WTC11 (cell line): ENCODE measurements around the gene CBFA2T3.

ENCODE experiments used
- FOXJ3 ChIP-seq: sonication (generic); formaldehyde crosslinking; IDR thresholded peaks from 2 replicates; pipeline ENCODE4 v1.9.0; 2021; ENCODE audit warnings: missing genetic modification reagents, mild to moderate bottlenecking, borderline replicate concordance
- JUN ChIP-seq: sonication (generic); formaldehyde crosslinking; IDR thresholded peaks from 2 replicates; pipeline ENCODE4 v1.8.0; 2023; ENCODE audit warnings: mild to moderate bottlenecking, missing genetic modification reagents
- NFYB ChIP-seq: sonication (generic); formaldehyde crosslinking; conservative IDR thresholded peaks from 2 replicates; pipeline ENCODE4 v1.8.0; 2022; ENCODE audit warnings: low read depth, missing genetic modification reagents
- SP1 ChIP-seq: sonication (generic); formaldehyde crosslinking; conservative IDR thresholded peaks from 2 replicates; pipeline ENCODE4 v1.8.1; 2022; ENCODE audit warnings: missing genetic modification reagents
- TF ChIP-seq, protein P1 (sequence below): fragments of 200-600 bp; IDR thresholded peaks from 2 replicates; pipeline ENCODE4 v1.8.0; 2022; ENCODE audit warnings: antibody characterized with exemption
- TF ChIP-seq, protein P2 (sequence below): sonication (generic); formaldehyde crosslinking; IDR thresholded peaks from 2 replicates; pipeline ENCODE4 v1.8.0; 2022; ENCODE audit warnings: mild to moderate bottlenecking, missing genetic modification reagents
- TF ChIP-seq, protein P3 (sequence below): sonication (generic); formaldehyde crosslinking; IDR thresholded peaks from 2 replicates; pipeline ENCODE4 v1.8.0; 2022; ENCODE audit warnings: mild to moderate bottlenecking, missing genetic modification reagents

DNA sequence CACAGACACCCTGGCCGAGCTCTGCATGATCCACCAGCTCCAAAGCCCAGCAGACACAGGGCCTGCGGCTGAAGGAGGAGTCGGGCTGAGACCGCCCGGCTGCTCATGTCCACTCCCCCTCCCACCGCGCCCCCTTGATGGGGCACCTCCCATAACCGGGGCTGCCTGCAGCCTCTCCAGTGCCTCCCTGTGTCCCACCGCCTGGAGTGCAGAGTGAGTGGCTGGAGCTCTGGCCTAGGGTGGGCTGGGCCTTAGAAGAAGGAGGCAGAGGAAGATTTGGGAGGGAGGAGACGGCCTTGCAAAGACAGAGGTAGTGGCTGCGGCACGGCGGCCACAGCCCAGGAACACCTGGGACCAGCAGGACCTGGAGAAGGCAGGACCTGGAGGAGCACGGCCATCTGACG lies 4.0 kb downstream of the CBFA2T3 start:
- TF ChIP-seq NFYB (CRISPR knock-in tag) (no peak), JUN (CRISPR knock-in tag) (no peak), FOXJ3 (no peak), SP1 (CRISPR knock-in tag) (no peak)
- TF ChIP-seq, protein P1, sequence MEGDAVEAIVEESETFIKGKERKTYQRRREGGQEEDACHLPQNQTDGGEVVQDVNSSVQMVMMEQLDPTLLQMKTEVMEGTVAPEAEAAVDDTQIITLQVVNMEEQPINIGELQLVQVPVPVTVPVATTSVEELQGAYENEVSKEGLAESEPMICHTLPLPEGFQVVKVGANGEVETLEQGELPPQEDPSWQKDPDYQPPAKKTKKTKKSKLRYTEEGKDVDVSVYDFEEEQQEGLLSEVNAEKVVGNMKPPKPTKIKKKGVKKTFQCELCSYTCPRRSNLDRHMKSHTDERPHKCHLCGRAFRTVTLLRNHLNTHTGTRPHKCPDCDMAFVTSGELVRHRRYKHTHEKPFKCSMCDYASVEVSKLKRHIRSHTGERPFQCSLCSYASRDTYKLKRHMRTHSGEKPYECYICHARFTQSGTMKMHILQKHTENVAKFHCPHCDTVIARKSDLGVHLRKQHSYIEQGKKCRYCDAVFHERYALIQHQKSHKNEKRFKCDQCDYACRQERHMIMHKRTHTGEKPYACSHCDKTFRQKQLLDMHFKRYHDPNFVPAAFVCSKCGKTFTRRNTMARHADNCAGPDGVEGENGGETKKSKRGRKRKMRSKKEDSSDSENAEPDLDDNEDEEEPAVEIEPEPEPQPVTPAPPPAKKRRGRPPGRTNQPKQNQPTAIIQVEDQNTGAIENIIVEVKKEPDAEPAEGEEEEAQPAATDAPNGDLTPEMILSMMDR, result no peak
- TF ChIP-seq, protein P2, sequence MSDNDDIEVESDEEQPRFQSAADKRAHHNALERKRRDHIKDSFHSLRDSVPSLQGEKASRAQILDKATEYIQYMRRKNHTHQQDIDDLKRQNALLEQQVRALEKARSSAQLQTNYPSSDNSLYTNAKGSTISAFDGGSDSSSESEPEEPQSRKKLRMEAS, result no peak
- TF ChIP-seq, protein P3, sequence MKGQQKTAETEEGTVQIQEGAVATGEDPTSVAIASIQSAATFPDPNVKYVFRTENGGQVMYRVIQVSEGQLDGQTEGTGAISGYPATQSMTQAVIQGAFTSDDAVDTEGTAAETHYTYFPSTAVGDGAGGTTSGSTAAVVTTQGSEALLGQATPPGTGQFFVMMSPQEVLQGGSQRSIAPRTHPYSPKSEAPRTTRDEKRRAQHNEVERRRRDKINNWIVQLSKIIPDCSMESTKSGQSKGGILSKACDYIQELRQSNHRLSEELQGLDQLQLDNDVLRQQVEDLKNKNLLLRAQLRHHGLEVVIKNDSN, result no peak
